Muscle layer of duodenum (tissue), 2 donors: Measurements from ENCODE around the gene MYH14.

Source experiments
- H3K27ac ChIP-seq: one replicate; pipeline ENCODE4 v1.7.0; 2013; ENCODE audit warnings: mild to moderate bottlenecking, low read length
- H3K27me3 ChIP-seq: one replicate; pipeline ENCODE4 v1.7.0; 2013; ENCODE audit warnings: low read depth, mild to moderate bottlenecking, control low read depth, low read length
- H3K36me3 ChIP-seq, 2 donors: one replicate each; pipeline ENCODE4 v1.7.0; 2013; ENCODE audit warnings: low read length in 2 of 2, control low read depth in 1 of 2, mild to moderate bottlenecking in 1 of 2; ENCODE audit not compliant: insufficient read depth in 2 of 2, control insufficient read depth in 1 of 2
- H3K4me1 ChIP-seq, 2 donors: one replicate each; pipeline ENCODE4 v1.7.0; 2013; ENCODE audit warnings: low read length in 2 of 2, mild to moderate bottlenecking in 2 of 2, control low read depth in 1 of 2, moderate library complexity in 1 of 2; ENCODE audit not compliant: insufficient read depth in 2 of 2, control insufficient read depth in 1 of 2
- H3K4me3 ChIP-seq, 2 donors: one replicate each; pipeline ENCODE4 v1.7.0; 2013; ENCODE audit warnings: low read length in 2 of 2, low read depth in 1 of 2, mild to moderate bottlenecking in 1 of 2
- H3K9me3 ChIP-seq, 2 donors: one replicate each; pipeline ENCODE4 v1.7.0; 2013; ENCODE audit warnings: low read length in 2 of 2, control low read depth in 1 of 2, mild to moderate bottlenecking in 1 of 2; ENCODE audit not compliant: control insufficient read depth in 1 of 2
- donor health status: healthy.

MYH14 gene

DNA sequence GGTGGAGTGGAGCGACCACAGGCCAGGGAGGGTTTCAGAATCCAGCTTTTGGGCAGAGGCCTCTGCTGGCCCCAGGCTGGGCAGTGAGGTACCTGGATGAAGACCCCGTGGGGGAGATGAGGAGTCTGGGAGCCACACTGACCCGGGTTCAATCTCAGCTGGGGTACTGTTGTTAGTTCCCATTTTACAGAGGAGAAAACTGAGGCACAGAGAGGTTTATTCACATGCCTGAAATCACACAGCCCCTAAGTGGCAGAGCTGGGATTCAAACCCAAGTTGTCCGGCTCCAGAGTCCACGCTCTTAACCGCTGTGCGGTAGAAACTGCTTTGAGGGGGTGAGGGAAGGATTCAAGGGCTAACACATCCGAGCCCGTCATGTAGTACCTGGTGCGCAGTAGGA, 45.0 kb downstream of the MYH14 start:
- Histone ChIP-seq H3K9me3 (peaks cover 0 to 19% of the 10 kb centered on the region in 2 donors), H3K4me3 (no peak overlapping the region), H3K27me3 (no peaks in the 10 kb centered on the region), H3K36me3 (peaks cover 4 to 6% of the 10 kb centered on the region in 2 donors), H3K27ac (no peak overlapping the region), H3K4me1 (no peaks in the 10 kb centered on the region)

DNA sequence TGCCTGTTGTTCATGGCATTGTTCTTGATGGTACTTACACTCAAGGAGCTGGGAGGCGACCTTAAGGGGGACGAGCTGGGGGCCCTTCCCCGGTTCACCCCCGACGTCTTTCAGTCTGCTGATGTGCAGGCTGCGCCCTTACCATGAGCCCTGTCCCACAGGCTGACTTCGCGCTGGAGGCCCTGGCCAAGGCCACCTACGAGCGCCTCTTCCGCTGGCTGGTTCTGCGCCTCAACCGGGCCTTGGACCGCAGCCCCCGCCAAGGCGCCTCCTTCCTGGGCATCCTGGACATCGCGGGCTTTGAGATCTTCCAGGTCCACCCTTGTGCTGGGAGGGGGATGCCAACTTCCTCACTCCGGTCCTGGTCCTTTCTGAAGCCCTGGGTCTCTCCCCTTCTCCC, 45.4 kb downstream of the MYH14 start:
- Histone ChIP-seq H3K4me3 (no peak overlapping the region), H3K27me3 (no peaks in the 10 kb centered on the region), H3K36me3 (peaks cover 4 to 6% of the 10 kb centered on the region in 2 donors)

DNA sequence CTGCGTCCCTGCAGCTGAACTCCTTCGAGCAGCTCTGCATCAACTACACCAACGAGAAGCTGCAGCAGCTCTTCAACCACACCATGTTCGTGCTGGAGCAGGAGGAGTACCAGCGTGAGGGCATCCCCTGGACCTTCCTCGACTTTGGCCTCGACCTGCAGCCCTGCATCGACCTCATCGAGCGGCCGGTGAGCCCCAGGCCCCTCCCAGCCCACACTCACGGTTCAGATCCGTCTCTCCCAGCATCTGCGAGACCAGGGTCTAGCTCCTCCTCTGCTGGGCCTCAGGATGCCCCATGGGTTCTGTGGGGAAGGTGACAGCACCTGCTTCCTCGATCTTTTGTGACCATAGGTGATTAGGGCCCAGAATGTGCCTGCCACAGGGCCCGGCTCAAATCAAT, 46.2 kb downstream of the MYH14 start:
- Histone ChIP-seq H3K36me3 (peaks cover 4 to 6% of the 10 kb centered on the region in 2 donors), H3K27ac (no peak overlapping the region), H3K4me3 (no peak overlapping the region), H3K9me3 (peaks cover 0 to 25% of the 10 kb centered on the region in 2 donors), H3K27me3 (no peaks in the 10 kb centered on the region), H3K4me1 (no peaks in the 10 kb centered on the region)

More for the DNA sequence above, 45.4 kb downstream of the MYH14 start:
- peaks cover 0 to 22% of the 10 kb centered on the region in 2 donors for H3K9me3 ChIP-seq
- H3K27ac ChIP-seq = no peak overlapping the region
- no peaks in the 10 kb centered on the region for H3K4me1 ChIP-seq

DNA sequence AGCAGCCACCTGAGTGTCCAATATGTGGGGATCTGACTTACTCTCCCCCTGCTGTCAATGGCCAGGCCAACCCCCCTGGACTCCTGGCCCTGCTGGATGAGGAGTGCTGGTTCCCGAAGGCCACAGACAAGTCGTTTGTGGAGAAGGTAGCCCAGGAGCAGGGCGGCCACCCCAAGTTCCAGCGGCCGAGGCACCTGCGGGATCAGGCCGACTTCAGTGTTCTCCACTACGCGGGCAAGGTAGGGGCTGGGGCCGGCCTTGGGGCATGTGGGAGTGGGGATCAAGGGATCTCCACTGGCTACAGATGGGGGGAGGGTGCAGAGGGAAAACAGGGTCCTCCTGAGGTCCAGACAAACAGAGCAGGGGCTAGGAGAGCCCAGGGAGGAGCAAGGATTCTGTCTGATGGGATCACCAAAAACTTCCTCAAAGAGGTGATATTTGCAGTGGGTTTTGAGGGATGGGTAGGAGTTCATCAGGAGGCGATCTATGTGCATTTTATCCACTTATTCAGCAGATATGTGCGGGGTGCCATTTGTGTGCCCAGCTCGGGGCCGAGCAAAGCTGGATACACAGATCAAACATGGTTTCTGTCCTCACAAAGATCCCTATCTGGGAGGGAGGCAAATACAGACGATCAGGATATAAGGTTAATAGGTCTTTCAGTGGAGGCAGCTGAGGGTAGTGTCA, 47.2 kb downstream of the MYH14 start:
- peaks cover 4 to 6% of the 10 kb centered on the region in 2 donors for H3K36me3 ChIP-seq

DNA sequence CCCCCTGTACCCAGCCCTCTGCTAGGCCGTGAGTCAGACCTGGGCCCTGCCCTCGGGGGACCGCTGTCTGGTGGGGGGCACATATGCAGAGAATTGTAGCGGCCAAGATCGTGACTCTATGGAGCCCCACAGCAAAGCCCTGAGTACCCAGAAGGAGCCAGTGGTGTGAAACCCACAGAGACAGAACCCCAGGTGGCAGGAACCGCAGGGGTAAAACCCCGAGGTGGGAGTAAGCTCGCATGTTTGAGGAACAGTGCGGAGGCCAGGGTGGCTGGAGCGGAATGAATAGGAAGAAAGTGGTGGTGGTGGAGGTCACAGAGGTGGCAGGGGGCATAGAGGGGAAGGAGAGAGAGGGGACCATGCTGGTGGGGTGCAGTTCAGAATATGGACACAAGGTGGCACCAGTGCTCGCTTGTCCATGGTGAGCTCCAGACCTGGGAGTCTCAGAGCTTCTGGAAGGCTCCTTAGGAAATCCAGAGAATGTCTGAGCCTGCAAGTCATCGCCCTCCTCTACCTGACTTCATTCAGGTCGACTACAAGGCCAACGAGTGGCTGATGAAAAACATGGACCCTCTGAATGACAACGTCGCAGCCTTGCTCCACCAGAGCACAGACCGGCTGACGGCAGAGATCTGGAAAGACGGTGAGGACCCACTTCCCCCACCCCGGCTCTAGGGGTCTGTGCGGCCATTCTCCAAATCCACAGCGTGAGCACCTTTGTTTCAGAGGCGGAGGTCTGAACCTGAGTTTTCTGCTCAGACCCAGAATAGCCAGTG, 48.9 kb downstream of the MYH14 start:
- peaks cover 4 to 6% of the 10 kb centered on the region in 2 donors for H3K36me3 ChIP-seq
- H3K9me3 ChIP-seq = peaks cover 0 to 29% of the 10 kb centered on the region in 2 donors
- no peaks in the 10 kb centered on the region for H3K27me3 ChIP-seq
- no peak overlapping the region for H3K27ac ChIP-seq
- peak overlapping the region in 1 of 2 donors; percentile 40 for H3K4me3 ChIP-seq
- H3K4me1 ChIP-seq = no peaks in the 10 kb centered on the region

More for the DNA sequence above, 47.2 kb downstream of the MYH14 start:
- peaks cover 0 to 27% of the 10 kb centered on the region in 2 donors for H3K9me3 ChIP-seq
- no peak overlapping the region for H3K4me3 ChIP-seq
- no peaks in the 10 kb centered on the region for H3K4me1 ChIP-seq
- H3K27me3 ChIP-seq = no peaks in the 10 kb centered on the region
- no peak overlapping the region for H3K27ac ChIP-seq

DNA sequence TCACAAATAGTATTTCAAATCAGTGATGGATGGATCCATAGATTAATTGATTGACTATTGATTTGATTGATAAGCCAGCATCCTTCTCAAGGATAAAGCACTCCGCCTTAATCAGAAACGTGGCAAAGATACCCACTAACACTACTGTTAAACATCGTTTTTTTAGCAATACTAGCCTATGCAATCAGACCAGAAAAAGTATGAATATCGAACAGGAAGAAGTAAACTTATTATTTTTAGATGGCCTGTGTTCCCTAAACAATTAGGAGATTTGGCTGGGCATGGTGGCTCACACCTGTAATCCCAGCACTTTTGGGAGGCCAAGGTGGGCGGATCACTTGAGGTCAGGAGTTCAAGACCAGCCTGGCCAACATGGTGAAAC, 49.5 kb downstream of the MYH14 start:
- Histone ChIP-seq H3K27me3 (no peaks in the 10 kb centered on the region), H3K4me1 (no peaks in the 10 kb centered on the region), H3K9me3 (peaks cover 0 to 29% of the 10 kb centered on the region in 2 donors), H3K4me3 (peak overlapping the region in 1 of 2 donors; percentile 40), H3K36me3 (peaks cover 4 to 6% of the 10 kb centered on the region in 2 donors), H3K27ac (no peak overlapping the region)

DNA sequence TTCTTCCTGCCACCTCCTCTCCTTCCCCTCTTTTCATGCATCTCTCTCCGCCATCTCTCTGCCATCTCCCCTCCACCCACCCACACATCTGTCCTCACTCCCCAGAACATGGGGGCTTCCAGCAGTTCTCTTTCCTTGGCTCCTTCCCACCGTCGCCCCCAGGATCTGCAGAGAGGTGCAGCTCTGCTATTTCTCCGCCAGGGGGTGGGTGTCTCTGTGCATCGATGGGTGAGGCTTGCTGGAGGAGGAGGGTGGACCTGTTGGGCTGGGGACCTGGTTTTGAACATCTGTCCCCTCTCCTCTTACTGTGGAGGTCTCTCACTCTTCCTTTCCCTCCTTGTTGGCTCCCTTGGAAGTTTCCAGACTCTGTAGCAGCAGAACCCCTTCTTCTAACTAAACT, 51.7 kb downstream of the MYH14 start:
- H3K4me1 ChIP-seq = no peaks in the 10 kb centered on the region
- H3K27ac ChIP-seq = no peak overlapping the region
- H3K4me3 ChIP-seq = no peak overlapping the region
- H3K9me3 ChIP-seq = peaks cover 0 to 29% of the 10 kb centered on the region in 2 donors
- H3K36me3 ChIP-seq = peaks cover 4 to 6% of the 10 kb centered on the region in 2 donors
- no peaks in the 10 kb centered on the region for H3K27me3 ChIP-seq

DNA sequence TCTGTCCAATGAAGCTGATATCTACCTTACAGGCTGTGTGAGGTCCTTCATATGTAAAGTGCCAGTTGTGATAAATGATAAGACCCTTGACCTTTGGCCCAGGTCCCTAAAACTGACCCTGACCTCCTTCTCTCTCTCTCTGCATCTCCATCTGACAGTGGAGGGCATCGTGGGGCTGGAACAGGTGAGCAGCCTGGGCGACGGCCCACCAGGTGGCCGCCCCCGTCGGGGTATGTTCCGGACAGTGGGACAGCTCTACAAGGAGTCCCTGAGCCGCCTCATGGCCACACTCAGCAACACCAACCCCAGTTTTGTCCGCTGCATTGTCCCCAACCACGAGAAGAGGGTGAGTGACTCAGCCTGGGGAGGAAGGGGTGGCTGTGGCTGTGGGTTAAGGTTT, 53.7 kb downstream of the MYH14 start:
- no peaks in the 10 kb centered on the region for H3K4me1 ChIP-seq
- H3K27me3 ChIP-seq = no peaks in the 10 kb centered on the region
- peaks cover 0 to 6% of the 10 kb centered on the region in 2 donors for H3K36me3 ChIP-seq
- H3K9me3 ChIP-seq = peaks cover 0 to 22% of the 10 kb centered on the region in 2 donors
- H3K27ac ChIP-seq = no peak overlapping the region
- H3K4me3 ChIP-seq = no peak overlapping the region

DNA sequence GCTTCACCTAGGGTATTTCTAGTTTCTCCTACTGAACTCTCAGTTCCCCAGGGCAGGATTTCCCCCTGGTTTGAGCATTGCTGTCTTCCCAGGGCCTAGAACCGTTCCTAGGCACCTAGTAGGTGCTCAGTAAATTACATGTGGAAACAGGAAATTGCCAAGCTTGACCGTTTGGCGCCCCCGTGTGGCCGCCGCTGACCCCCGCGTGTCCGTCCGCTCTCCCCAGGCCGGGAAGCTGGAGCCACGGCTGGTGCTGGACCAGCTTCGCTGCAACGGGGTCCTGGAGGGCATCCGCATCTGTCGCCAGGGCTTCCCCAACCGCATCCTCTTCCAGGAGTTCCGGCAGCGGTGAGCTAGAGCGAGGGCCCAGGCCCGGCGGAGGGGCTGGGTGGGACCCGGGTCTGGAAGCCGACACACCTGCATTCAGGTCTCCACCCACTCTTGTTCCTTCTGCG, 55.5 kb downstream of the MYH14 start:
- H3K27ac ChIP-seq = no peak overlapping the region
- peaks cover 0 to 7% of the 10 kb centered on the region in 2 donors for H3K9me3 ChIP-seq
- H3K27me3 ChIP-seq = no peaks in the 10 kb centered on the region
- no peaks in the 10 kb centered on the region for H3K36me3 ChIP-seq
- no peaks in the 10 kb centered on the region for H3K4me1 ChIP-seq
- no peak overlapping the region for H3K4me3 ChIP-seq

DNA sequence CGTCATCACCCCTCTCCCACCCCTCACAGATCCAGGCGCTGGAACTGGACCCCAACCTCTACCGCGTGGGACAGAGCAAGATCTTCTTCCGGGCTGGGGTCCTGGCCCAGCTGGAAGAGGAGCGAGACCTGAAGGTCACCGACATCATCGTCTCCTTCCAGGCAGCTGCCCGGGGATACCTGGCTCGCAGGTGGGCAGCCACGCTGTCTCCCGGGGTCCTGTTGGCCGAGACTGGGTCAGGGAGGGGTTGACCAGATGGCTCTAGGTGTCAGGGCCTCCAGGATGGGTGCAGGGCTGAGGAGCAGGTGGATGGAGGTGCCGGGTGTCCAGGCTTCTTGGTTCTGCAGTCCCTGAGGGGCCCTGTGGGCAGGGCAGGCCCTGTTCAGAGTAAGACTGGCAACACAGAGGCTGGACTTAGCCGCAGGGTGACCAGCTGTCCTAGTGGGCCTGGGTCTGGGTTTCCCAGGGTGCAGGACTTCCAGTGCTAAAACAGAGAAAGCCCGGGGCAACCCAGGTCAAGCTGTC, 58.1 kb downstream of the MYH14 start:
- H3K36me3 ChIP-seq = peaks cover 0 to 4% of the 10 kb centered on the region in 2 donors
- no peak overlapping the region for H3K4me3 ChIP-seq
- H3K27ac ChIP-seq = no peak overlapping the region
- H3K9me3 ChIP-seq = peaks cover 0 to 2% of the 10 kb centered on the region in 2 donors
- H3K27me3 ChIP-seq = no peaks in the 10 kb centered on the region
- H3K4me1 ChIP-seq = no peaks in the 10 kb centered on the region

DNA sequence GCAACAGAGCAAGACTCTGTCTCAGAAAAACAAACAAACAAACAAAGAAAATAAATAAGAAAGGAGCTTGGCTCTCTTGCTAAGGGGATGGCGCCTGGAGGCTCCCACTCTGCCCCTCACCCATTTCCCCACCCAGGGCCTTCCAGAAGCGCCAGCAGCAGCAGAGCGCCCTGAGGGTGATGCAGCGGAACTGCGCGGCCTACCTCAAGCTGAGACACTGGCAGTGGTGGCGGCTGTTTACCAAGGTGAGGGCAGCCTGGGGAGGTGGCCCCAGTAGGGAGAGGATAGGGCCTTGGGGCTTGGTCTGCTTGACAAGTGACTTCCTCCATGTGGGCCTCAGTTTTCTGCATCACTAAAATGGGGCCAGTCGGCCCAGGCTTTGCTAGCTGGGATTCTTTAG, 59.8 kb downstream of the MYH14 start:
- Histone ChIP-seq H3K27ac (no peak overlapping the region), H3K4me1 (no peaks in the 10 kb centered on the region), H3K27me3 (no peaks in the 10 kb centered on the region), H3K36me3 (peaks cover 0 to 4% of the 10 kb centered on the region in 2 donors), H3K9me3 (no peaks in the 10 kb centered on the region), H3K4me3 (no peak overlapping the region)
